Esophagus muscularis mucosa (tissue), 3 donors: ENCODE measurements around the gene ARL13B.

Source experiments
- POLR2A ChIP-seq: fragments of 450-650 bp; IDR thresholded peaks from one replicate; pipeline ENCODE4 v1.6.1; 2017; ENCODE audit warnings: antibody characterized with exemption, moderate library complexity, mild to moderate bottlenecking, low read depth
- POLR2AphosphoS5 ChIP-seq, 2 donors: sonication (generic); formaldehyde crosslinking; IDR thresholded peaks; one replicate each; pipeline ENCODE4 v1.6.1; 2017; ENCODE audit warnings: antibody characterized with exemption in 2 of 2
- TF ChIP-seq, protein P1 (sequence below), 3 experiments: fragments of 200-600 bp in 2 of 3; fragments of 450-650 bp in 1 of 3; sonication (generic) in 2 of 3; IDR thresholded peaks; one replicate each; pipeline ENCODE4 v1.5.1; 2017 to 2019; ENCODE audit warnings: antibody characterized with exemption in 3 of 3, mild to moderate bottlenecking in 2 of 3, moderate library complexity in 1 of 3

DNA sequence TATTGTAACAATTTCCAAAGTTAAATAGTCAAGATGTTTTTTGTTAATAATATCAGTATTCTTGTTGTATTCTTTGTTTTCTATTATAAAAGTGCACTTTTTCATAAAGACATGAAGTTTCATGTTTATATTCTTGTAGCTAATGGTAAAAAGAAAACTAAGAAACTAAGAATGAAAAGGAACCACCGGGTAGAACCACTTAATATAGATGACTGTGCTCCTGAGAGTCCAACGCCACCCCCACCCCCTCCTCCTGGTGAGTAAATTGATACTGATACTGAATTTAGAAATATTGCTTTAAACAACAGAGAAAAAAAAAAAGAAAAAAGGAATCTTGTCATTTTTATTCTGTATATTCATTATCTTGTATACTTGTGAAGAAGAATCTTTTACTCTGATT lies 69.3 kb downstream of the ARL13B start:
- TF ChIP-seq POLR2A = no peak
- TF ChIP-seq, protein P1, sequence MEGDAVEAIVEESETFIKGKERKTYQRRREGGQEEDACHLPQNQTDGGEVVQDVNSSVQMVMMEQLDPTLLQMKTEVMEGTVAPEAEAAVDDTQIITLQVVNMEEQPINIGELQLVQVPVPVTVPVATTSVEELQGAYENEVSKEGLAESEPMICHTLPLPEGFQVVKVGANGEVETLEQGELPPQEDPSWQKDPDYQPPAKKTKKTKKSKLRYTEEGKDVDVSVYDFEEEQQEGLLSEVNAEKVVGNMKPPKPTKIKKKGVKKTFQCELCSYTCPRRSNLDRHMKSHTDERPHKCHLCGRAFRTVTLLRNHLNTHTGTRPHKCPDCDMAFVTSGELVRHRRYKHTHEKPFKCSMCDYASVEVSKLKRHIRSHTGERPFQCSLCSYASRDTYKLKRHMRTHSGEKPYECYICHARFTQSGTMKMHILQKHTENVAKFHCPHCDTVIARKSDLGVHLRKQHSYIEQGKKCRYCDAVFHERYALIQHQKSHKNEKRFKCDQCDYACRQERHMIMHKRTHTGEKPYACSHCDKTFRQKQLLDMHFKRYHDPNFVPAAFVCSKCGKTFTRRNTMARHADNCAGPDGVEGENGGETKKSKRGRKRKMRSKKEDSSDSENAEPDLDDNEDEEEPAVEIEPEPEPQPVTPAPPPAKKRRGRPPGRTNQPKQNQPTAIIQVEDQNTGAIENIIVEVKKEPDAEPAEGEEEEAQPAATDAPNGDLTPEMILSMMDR (IDR thresholded peaks at IDR 0.05) = no peak
- no peak for TF ChIP-seq POLR2AphosphoS5 (IDR thresholded peaks at IDR 0.05)
